GM23248 (cell line): ENCODE results near the gene CDKN2B. TPM values are rescaled to one million over a fixed set of nuclear protein-coding genes. Genes with fewer than 3 reads are reported as not detected.
A peak's percentile ranks its signal among the peaks of the same experiment; 100 is the strongest.

Experiments used
- DNase-seq: peaks from one replicate; pipeline ENCODE4 v3.0.0-alpha.2; 2015
- H2AFZ ChIP-seq: fragments of 200-600 bp; sonication (generic); 2 replicates; pipeline ENCODE4 v1.6.1; 2016; ENCODE audit warnings: antibody characterized with exemption
- H3F3A ChIP-seq: fragments of 200-600 bp; sonication (generic); 2 replicates; pipeline ENCODE4 v1.6.1; 2016; ENCODE audit warnings: mild to moderate bottlenecking, antibody characterized with exemption, mixed run types; ENCODE audit not compliant: insufficient read depth
- H3K27ac ChIP-seq: fragments of 200-600 bp; sonication (generic); 2 replicates; pipeline ENCODE4 v1.5.1; 2016; ENCODE audit warnings: mild to moderate bottlenecking
- H3K27me3 ChIP-seq: fragments of 200-600 bp; sonication (generic); replicated peaks from 2 replicates; pipeline ENCODE4 v1.6.1; 2016; ENCODE audit warnings: mild to moderate bottlenecking; ENCODE audit not compliant: insufficient read depth
- H3K36me3 ChIP-seq: fragments of 200-600 bp; sonication (generic); 2 replicates; pipeline ENCODE4 v1.6.1; 2016; ENCODE audit warnings: low read depth, mild to moderate bottlenecking
- H3K4me1 ChIP-seq: fragments of 200-600 bp; sonication (generic); 2 replicates; pipeline ENCODE4 v1.6.1; 2016; ENCODE audit warnings: mild to moderate bottlenecking; ENCODE audit not compliant: insufficient read depth
- H3K4me2 ChIP-seq: fragments of 200-600 bp; sonication (generic); one replicate; pipeline ENCODE4 v1.6.1; 2016; ENCODE audit warnings: mild to moderate bottlenecking; ENCODE audit not compliant: unreplicated experiment
- H3K4me3 ChIP-seq: fragments of 200-600 bp; sonication (generic); 2 replicates; pipeline ENCODE4 v1.5.1; 2016; ENCODE audit warnings: mild to moderate bottlenecking
- H3K79me2 ChIP-seq: fragments of 200-600 bp; sonication (generic); 2 replicates; pipeline ENCODE4 v1.6.1; 2016; ENCODE audit warnings: mild to moderate bottlenecking; ENCODE audit not compliant: insufficient read depth
- H3K9ac ChIP-seq: fragments of 200-600 bp; sonication (generic); 2 replicates; pipeline ENCODE4 v1.6.1; 2016; ENCODE audit warnings: mild to moderate bottlenecking
- H3K9me2 ChIP-seq: fragments of 200-600 bp; sonication (generic); 2 replicates; pipeline ENCODE4 v1.6.1; 2016; ENCODE audit warnings: mixed run types, mild to moderate bottlenecking, moderate library complexity; ENCODE audit not compliant: insufficient read depth
- H3K9me3 ChIP-seq: fragments of 200-600 bp; sonication (generic); one replicate; pipeline ENCODE4 v1.6.1; 2017; ENCODE audit warnings: low read depth
- H4K20me1 ChIP-seq: fragments of 200-600 bp; sonication (generic); 2 replicates; pipeline ENCODE4 v1.6.0; 2016; ENCODE audit not compliant: insufficient read depth
- EZH2 ChIP-seq: fragments of 200-600 bp; sonication (generic); IDR thresholded peaks from 2 replicates; pipeline ENCODE4 v1.6.1; 2018; ENCODE audit warnings: antibody characterized with exemption, mild to moderate bottlenecking; ENCODE audit not compliant: insufficient read depth, poor library complexity, severe bottlenecking
- EZH2phosphoT487 ChIP-seq: fragments of 200-600 bp; sonication (generic); IDR thresholded peaks from 2 replicates; pipeline ENCODE4 v1.6.1; 2018; ENCODE audit warnings: antibody characterized with exemption, moderate library complexity, mild to moderate bottlenecking, low read depth; ENCODE audit not compliant: insufficient read depth
- WGBS, 2 experiments: methylation state at CpG; one replicate each; pipeline ENCODE4 v1.1.6; 2015 to 2017; ENCODE audit warnings: low lambda C conversion rate in 2 of 2, low coverage in 1 of 2; ENCODE audit errors: missing lambda C conversion rate in 2 of 2; 5-methylcytosine and 5-hydroxymethylcytosine counted together
- in situ Hi-C: fragments of 300-500 bp; cut with MboI; formaldehyde crosslinking; loops from 2 replicates; pipeline ENCODE4 v1.15.0; 2020
- polyA plus RNA-seq: library from polyadenylated mRNA; unstranded; fragments of >200 nt; fragmentation: Nextera tagmentation; extraction: Ambion mirVana; gene quantifications from 2 replicates; pipeline ENCODE4 v1.2.1, GENCODE V29; 2016
- total RNA-seq: library from RNA; depleted of rRNA; stranded (reverse); fragments of >200 nt; shearing (Covaris generic); gene quantifications from 2 replicates; pipeline ENCODE4 v1.2.3, GENCODE V29; 2014

CDKN2B gene
- total and polyA plus RNA-seq, 2 experiments from 2014 or later = 6.7 to 10.6 TPM

GRCh38 chr9:21982861-21983560 is 26.1 kb downstream of the CDKN2B start:
- H3F3A ChIP-seq = no peaks in the 10 kb centered on the region
- no peak overlapping the region for H2AFZ ChIP-seq
- no peaks in the 10 kb centered on the region for H4K20me1 ChIP-seq
- H3K79me2 ChIP-seq = no peaks in the 10 kb centered on the region
- WGBS, 2 experiments = 96 to 98% methylated on average over 1 of the region's 1 CpG
- no peaks in the 10 kb centered on the region for H3K9me3 ChIP-seq
- H3K27me3 ChIP-seq = no peaks in the 10 kb centered on the region
- in situ Hi-C loops = no loop called here
- no peak overlapping the region for H3K27ac ChIP-seq
- H3K4me1 ChIP-seq = peaks cover 11% of the 10 kb centered on the region
- H3K9me2 ChIP-seq = no peaks in the 10 kb centered on the region
- H3K9ac ChIP-seq = no peak overlapping the region
- H3K36me3 ChIP-seq = no peaks in the 10 kb centered on the region
- DNase-seq = no peak
- no peak overlapping the region for H3K4me3 ChIP-seq
- TF ChIP-seq EZH2phosphoT487 = no peak
- TF ChIP-seq EZH2 = no peak
- H3K4me2 ChIP-seq = no peak overlapping the region

- Histone ChIP-seq H3K9me2 (no peaks in the 10 kb centered on the region), H2AFZ (no peak overlapping the region), H3K4me2 (no peak overlapping the region), H3K4me3 (no peak overlapping the region), H3K79me2 (no peaks in the 10 kb centered on the region), H3K9ac (no peak overlapping the region), H3F3A (no peaks in the 10 kb centered on the region), H4K20me1 (no peaks in the 10 kb centered on the region), H3K4me1 (peaks cover 5% of the 10 kb centered on the region; the same call in 1 of the 2 replicates), H3K27ac (no peak overlapping the region), H3K36me3 (no peaks in the 10 kb centered on the region), H3K27me3 (peaks cover 4% of the 10 kb centered on the region; the same call in 1 of the 2 replicates), H3K9me3 (no peaks in the 10 kb centered on the region)
- no peak for DNase-seq
- no peak for TF ChIP-seq EZH2
- TF ChIP-seq EZH2phosphoT487 = no peak
- WGBS, 2 experiments = 83 to 84% methylated on average over 1 of the region's 1 CpG
- in situ Hi-C loops = no loop called here
Observed at GRCh38 chr9:21982391-21982790, 26.7 kb downstream of the CDKN2B start.

- Histone ChIP-seq H3K9me2 (no peaks in the 10 kb centered on the region), H3K79me2 (no peaks in the 10 kb centered on the region), H4K20me1 (no peaks in the 10 kb centered on the region), H3F3A (peaks cover 8% of the 10 kb centered on the region; the same call in 1 of the 2 replicates), H3K27ac (no peak overlapping the region), H3K4me1 (no peaks in the 10 kb centered on the region; the same call in 1 of the 2 replicates), H3K27me3 (peaks cover 54% of the 10 kb centered on the region), H2AFZ (no peak overlapping the region), H3K4me3 (no peak overlapping the region), H3K9ac (no peak overlapping the region), H3K9me3 (no peaks in the 10 kb centered on the region), H3K36me3 (no peaks in the 10 kb centered on the region), H3K4me2 (no peak overlapping the region)
- in situ Hi-C loops = no loop called here
- DNase-seq = no peak
- WGBS, 2 experiments = 51 to 54% methylated on average over 19 of the region's 19 CpGs
- no peak for TF ChIP-seq EZH2phosphoT487
- no peak for TF ChIP-seq EZH2
Observed at GRCh38 chr9:21976334-21976875, 32.7 kb downstream of the CDKN2B start.

GRCh38 chr9:21974722-21975409 is 34.2 kb downstream of the CDKN2B start:
- no peak overlapping the region for H3K27ac ChIP-seq
- no peaks in the 10 kb centered on the region for H4K20me1 ChIP-seq
- H3K9me2 ChIP-seq = no peaks in the 10 kb centered on the region
- in situ Hi-C loops = no loop called here
- peak overlapping the region; percentile 87 for H2AFZ ChIP-seq
- TF ChIP-seq EZH2phosphoT487 (no peak; the same call in 1 of the 2 replicates), EZH2 (peak; percentile 54)
- H3K27me3 ChIP-seq = peaks cover 55% of the 10 kb centered on the region
- no peaks in the 10 kb centered on the region for H3K36me3 ChIP-seq
- peak overlapping the region; percentile 89 for H3K4me2 ChIP-seq
- DNase-seq = peak; percentile 78
- 3 to 4% methylated on average over 33 to 49 of the region's 51 CpGs for WGBS, 2 experiments
- H3K4me3 ChIP-seq = peak overlapping the region; percentile 80
- no peaks in the 10 kb centered on the region for H3K79me2 ChIP-seq
- H3K4me1 ChIP-seq = no peaks in the 10 kb centered on the region; the same call in 1 of the 2 replicates
- H3K9me3 ChIP-seq = no peaks in the 10 kb centered on the region
- H3K9ac ChIP-seq = peak overlapping the region; percentile 69
- peaks cover 8% of the 10 kb centered on the region; the same call in 1 of the 2 replicates for H3F3A ChIP-seq
